CD14-positive monocyte (primary cell): ENCODE results near the gene NDUFS2. TPM values are rescaled to one million over a fixed set of nuclear protein-coding genes. Genes with fewer than 3 reads are reported as not detected.
A peak's percentile ranks its signal among the peaks of the same experiment; 100 is the strongest.

Experiments
- DNase-seq, 3 donors: peaks; one replicate each; pipeline ENCODE4 v3.0.0-alpha.2; 2011 to 2022
- H2AFZ ChIP-seq: 2 replicates; pipeline ENCODE4 v1.6.0; 2012; ENCODE audit warnings: mild to moderate bottlenecking, low read depth, low read length, inconsistent platforms; ENCODE audit not compliant: insufficient read depth, poor library complexity, severe bottlenecking
- H3K27ac ChIP-seq, 2 donors: 1 replicate in 1 of 2; 2 replicates in 1 of 2; pipeline ENCODE4 v1.5.1; 2012 to 2013; ENCODE audit warnings: low read length in 2 of 2, control low read depth in 1 of 2, inconsistent platforms in 1 of 2, low read depth in 1 of 2, mild to moderate bottlenecking in 1 of 2
- H3K27me3 ChIP-seq, 2 donors: one replicate each; pipeline versions ENCODE4 v1.6.0 to v1.6.1; 2011 to 2013; ENCODE audit warnings: low read length in 2 of 2; ENCODE audit not compliant: control insufficient read depth in 2 of 2, insufficient read depth in 2 of 2
- H3K36me3 ChIP-seq, 2 donors: replicated peaks in 1 of 2; 1 replicate in 1 of 2; 2 replicates in 1 of 2; pipeline versions ENCODE4 v1.5.1 to v1.6.1; 2012 to 2013; ENCODE audit warnings: low read length in 2 of 2, control low read depth in 1 of 2, inconsistent platforms in 1 of 2, mild to moderate bottlenecking in 1 of 2; ENCODE audit not compliant: insufficient read depth in 2 of 2, control insufficient read depth in 1 of 2
- H3K4me1 ChIP-seq, 2 donors: 1 replicate in 1 of 2; 2 replicates in 1 of 2; pipeline versions ENCODE4 v1.5.1 to v1.6.1; 2012 to 2013; ENCODE audit warnings: low read length in 2 of 2, control low read depth in 1 of 2, inconsistent platforms in 1 of 2, mild to moderate bottlenecking in 1 of 2, moderate library complexity in 1 of 2; ENCODE audit not compliant: insufficient read depth in 2 of 2, control insufficient read depth in 1 of 2
- H3K4me2 ChIP-seq: replicated peaks from 2 replicates; pipeline ENCODE3; 2012; ENCODE audit warnings: low read length, moderate library complexity, mild to moderate bottlenecking; ENCODE audit not compliant: poor library complexity, severe bottlenecking; ENCODE audit errors: extremely low read depth
- H3K4me3 ChIP-seq, 3 experiments: fragments of 200-600 bp in 1 of 3; sonication (generic) in 1 of 3; replicated peaks in 1 of 3; 1 replicate in 2 of 3; 2 replicates in 1 of 3; pipeline ENCODE4 v1.5.1; 2011 to 2013; ENCODE audit warnings: low read length in 3 of 3, mild to moderate bottlenecking in 3 of 3, control low read depth in 2 of 3, low read depth in 2 of 3, inconsistent platforms in 1 of 3, moderate library complexity in 1 of 3
- H3K79me2 ChIP-seq: 2 replicates; pipeline ENCODE4 v1.6.0; 2012; ENCODE audit warnings: mild to moderate bottlenecking, control low read depth, inconsistent platforms, low read length, moderate library complexity; ENCODE audit not compliant: insufficient read depth
- H3K9ac ChIP-seq: 2 replicates; pipeline ENCODE4 v1.6.0; 2017; ENCODE audit warnings: low read length, mild to moderate bottlenecking; ENCODE audit not compliant: insufficient read depth, poor library complexity, severe bottlenecking
- H3K9me3 ChIP-seq, 2 donors: replicated peaks in 1 of 2; 1 replicate in 1 of 2; 2 replicates in 1 of 2; pipeline versions ENCODE4 v1.5.1 to v1.6.1; 2012 to 2013; ENCODE audit warnings: low read length in 2 of 2, control low read depth in 1 of 2; ENCODE audit not compliant: control insufficient read depth in 1 of 2, insufficient read depth in 1 of 2
- H4K20me1 ChIP-seq: 2 replicates; pipeline ENCODE4 v1.6.0; 2012; ENCODE audit warnings: mild to moderate bottlenecking, low read length, control low read depth, moderate library complexity; ENCODE audit not compliant: insufficient read depth
- H3K27ac Mint-ChIP-seq, 7 donors: one replicate each; pipeline ENCODE4 v1.8.0; 2020; ENCODE audit warnings: mild to moderate bottlenecking in 7 of 7, mixed read lengths in 7 of 7, moderate library complexity in 6 of 7, inconsistent platforms in 2 of 7
- H3K27me3 Mint-ChIP-seq, 3 donors: one replicate each; pipeline ENCODE4 v1.8.0; 2021 to 2022; ENCODE audit warnings: low read depth in 3 of 3, mild to moderate bottlenecking in 3 of 3, mixed read lengths in 3 of 3, moderate library complexity in 3 of 3, inconsistent platforms in 1 of 3
- H3K36me3 Mint-ChIP-seq, 2 donors: one replicate each; pipeline ENCODE4 v1.8.0; 2020; ENCODE audit warnings: mixed read lengths in 2 of 2, inconsistent platforms in 1 of 2, mild to moderate bottlenecking in 1 of 2
- H3K4me1 Mint-ChIP-seq: one replicate; pipeline ENCODE4 v1.8.0; 2020; ENCODE audit warnings: mild to moderate bottlenecking, mixed read lengths
- H3K4me3 Mint-ChIP-seq, 2 donors: one replicate each; pipeline ENCODE4 v1.8.0; 2020; ENCODE audit warnings: mild to moderate bottlenecking in 2 of 2, mixed read lengths in 2 of 2, moderate library complexity in 1 of 2
- H3K9me3 Mint-ChIP-seq, 7 donors: one replicate each; pipeline ENCODE4 v1.8.0; 2020 to 2022; ENCODE audit warnings: mixed read lengths in 7 of 7, mild to moderate bottlenecking in 6 of 7, moderate library complexity in 6 of 7, inconsistent platforms in 2 of 7
- CTCF ChIP-seq: fragments of 200-600 bp; IDR thresholded peaks from one replicate; pipeline ENCODE4 v1.8.0; 2022; ENCODE audit warnings: antibody characterized with exemption, mild to moderate bottlenecking
- WGBS: methylation state at CpG from one replicate; pipeline ENCODE4 v1.1.5; 2013; ENCODE audit warnings: missing lambda C conversion rate; ENCODE audit not compliant: insufficient coverage; 5-methylcytosine and 5-hydroxymethylcytosine counted together
- intact Hi-C, 2 donors: fragments of 100-400 bp; cut with micrococcal nuclease; formaldehyde crosslinking; loops; one replicate each; pipeline versions ENCODE4 v1.15.0 to v1.15.1; 2023
- polyA plus RNA-seq, 3 donors: library from polyadenylated mRNA; depleted of rRNA in 1 of 3; unstranded in 2 of 3; stranded (reverse) in 1 of 3; fragments of 300-500 nt in 2 of 3; fragments of >200 nt in 1 of 3; fragmentation: Illumina TruSeq in 2 of 3; gene quantifications; 1 replicate in 2 of 3; 2 replicates in 1 of 3; pipeline ENCODE4 v1.2.3, GENCODE V29; 2012 to 2021

NDUFS2 gene
- polyA plus RNA-seq, 3 donors = 87.5 to 119 (median 101) TPM

GRCh38 chr1:161217831-161218230 is 15.7 kb downstream of the NDUFS2 start:
- Mint-ChIP-seq H3K4me3 (peak overlapping the region; percentile 99 to 100), H3K4me1 (peaks cover 63% of the 10 kb centered on the region), H3K36me3 (peaks cover 65 to 67% of the 10 kb centered on the region in 2 donors), H3K9me3 (no peaks in the 10 kb centered on the region), H3K27me3 (peaks cover 0 to 1% (median under 1%) of the 10 kb centered on the region in 3 donors), H3K27ac (peak overlapping the region; percentile 98 to 100 (median 100))
- peaks cover 34 to 52% of the 10 kb centered on the region in 2 donors for H3K36me3 ChIP-seq
- H3K4me1 ChIP-seq = peaks cover 40 to 43% of the 10 kb centered on the region in 2 donors
- H2AFZ ChIP-seq = no peak overlapping the region
- no peak for TF ChIP-seq CTCF
- peak overlapping the region; percentile 100 for H3K4me2 ChIP-seq
- intact Hi-C loops = no loop called here
- H3K9me3 ChIP-seq = no peaks in the 10 kb centered on the region
- H3K27ac ChIP-seq = peak overlapping the region; percentile 98 to 100
- peak overlapping the region; percentile 97 for H3K9ac ChIP-seq
- peaks cover 63% of the 10 kb centered on the region for H4K20me1 ChIP-seq
- peaks cover 65% of the 10 kb centered on the region for H3K79me2 ChIP-seq
- 0% methylated on average over 1 of the region's 6 CpGs for WGBS
- peak overlapping the region; percentile 91 to 98 (median 96) for H3K4me3 ChIP-seq
- H3K27me3 ChIP-seq = no peaks in the 10 kb centered on the region
- peak in 2 of 3 donors; percentile 25 to 46 for DNase-seq

GRCh38 chr1:161218301-161219077 is 16.3 kb downstream of the NDUFS2 start:
- H3K36me3 ChIP-seq = peaks cover 29 to 51% of the 10 kb centered on the region in 2 donors
- no peak for DNase-seq
- H3K9ac ChIP-seq = peak overlapping the region; percentile 97
- intact Hi-C loops = no loop called here
- Mint-ChIP-seq H3K36me3 (peaks cover 64 to 65% of the 10 kb centered on the region in 2 donors), H3K27me3 (peaks cover 0 to 1% (median 1%) of the 10 kb centered on the region in 3 donors), H3K4me3 (peak overlapping the region; percentile 99 to 100), H3K27ac (peak overlapping the region; percentile 98 to 100 (median 100)), H3K9me3 (peaks cover 0 to 1% (median 0%) of the 10 kb centered on the region in 7 donors), H3K4me1 (peaks cover 62% of the 10 kb centered on the region)
- no peak for TF ChIP-seq CTCF
- peaks cover 33 to 40% of the 10 kb centered on the region in 2 donors for H3K4me1 ChIP-seq
- peaks cover 70% of the 10 kb centered on the region for H4K20me1 ChIP-seq
- peaks cover 59% of the 10 kb centered on the region for H3K79me2 ChIP-seq
- peak overlapping the region; percentile 98 to 100 for H3K27ac ChIP-seq
- H2AFZ ChIP-seq = no peak overlapping the region
- H3K9me3 ChIP-seq = no peaks in the 10 kb centered on the region
- H3K27me3 ChIP-seq = no peaks in the 10 kb centered on the region
- 96% methylated on average over 3 of the region's 8 CpGs for WGBS
- peak overlapping the region; percentile 100 for H3K4me2 ChIP-seq
- peak overlapping the region; percentile 91 to 98 (median 96) for H3K4me3 ChIP-seq
